Astrocyte of the cerebellum (primary cell): ENCODE measurements around the gene GINS3.

Source experiments
- DNase-seq: peaks from one replicate; pipeline ENCODE4 v3.0.0-alpha.2; 2011; ENCODE audit warnings: low read depth
- H3K4me3 ChIP-seq: 2 replicates; pipeline ENCODE4 v1.5.1; 2011; ENCODE audit warnings: mild to moderate bottlenecking, low read depth, low read length, moderate library complexity
- CTCF ChIP-seq: IDR thresholded peaks from 2 replicates; pipeline ENCODE4 v1.5.1; 2012; ENCODE audit warnings: low read length, low read depth, moderate library complexity, mild to moderate bottlenecking; ENCODE audit errors: missing control alignments
- in situ Hi-C: cut with HindIII; loops from 2 replicates; pipeline ENCODE4 v1.10.0; 2017; ENCODE audit warnings: low sequenced_read_pairs

Gene GINS3

GRCh38 chr16:58392215-58393137, at the start of gene GINS3:
Gene GINS3, plus strand, starts transcription at chr16:58392471. Its CDS starts 131 bp downstream, at chr16:58392602.
- no peak for TF ChIP-seq CTCF
- peak; percentile 67 for DNase-seq
- H3K4me3 ChIP-seq, result peak within 1 kb of the TSS; percentile 62
- in situ Hi-C loops, result no loop called here

GRCh38 chr16:58343562-58343961, 48.7 kb upstream of the GINS3 start:
- no peak for TF ChIP-seq CTCF
- in situ Hi-C loops, result no loop called here
- no peak for DNase-seq

GRCh38 chr16:58345574-58346354, 46.5 kb upstream of the GINS3 start:
- in situ Hi-C loops, result no loop called here
- no peak overlapping the region for H3K4me3 ChIP-seq
- DNase-seq, result no peak
- TF ChIP-seq CTCF, result no peak

More at GRCh38 chr16:58343562-58343961, 48.7 kb upstream of the GINS3 start:
- H3K4me3 ChIP-seq, result no peak overlapping the region

- DNase-seq, result no peak
- in situ Hi-C loops, result no loop called here
- no peak for TF ChIP-seq CTCF
- no peak overlapping the region for H3K4me3 ChIP-seq
These were observed 45.4 kb upstream of the GINS3 start for GRCh38 chr16:58346831-58347371.

GRCh38 chr16:58348986-58349385, 43.3 kb upstream of the GINS3 start:
- in situ Hi-C loops, result no loop called here
- no peak overlapping the region for H3K4me3 ChIP-seq
- no peak for TF ChIP-seq CTCF
- no peak for DNase-seq

DNA sequence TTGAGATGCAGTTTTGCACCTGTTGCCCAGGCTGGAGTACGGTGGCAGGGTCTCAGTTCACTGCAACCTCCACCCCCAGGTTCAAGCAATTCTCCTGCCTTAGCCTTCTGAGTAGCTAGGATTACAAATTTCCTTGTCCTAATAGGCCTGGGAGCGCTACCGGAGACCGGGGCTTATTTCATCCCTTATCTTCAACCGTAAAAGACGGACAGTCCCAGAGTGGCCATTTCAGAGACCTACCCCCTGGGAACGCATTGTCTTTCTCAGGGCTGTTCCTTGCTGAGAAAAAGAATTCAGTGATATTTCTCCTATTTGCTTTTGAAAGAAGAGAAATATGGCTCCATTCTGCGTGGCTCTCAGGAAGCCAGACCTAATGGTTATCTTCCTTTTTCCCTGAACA, 39.6 kb upstream of the GINS3 start:
- H3K4me3 ChIP-seq, result no peak overlapping the region
- DNase-seq, result no peak
- in situ Hi-C loops, result loop anchor here (5.0 kb wide), 1 partner anchor 100 kb away; no protein-coding TSS in a partner anchor
- no peak for TF ChIP-seq CTCF
